Right cardiac atrium (tissue), 5 donors: Measurements from ENCODE around the gene HES4. TPM values are rescaled to one million over a fixed set of nuclear protein-coding genes. Genes with fewer than 3 reads are reported as not detected.

ENCODE experiments used
- ATAC-seq, 2 donors: fragments of 200-7000 bp; cut with Tn5 transposase; one replicate each; pipeline versions ENCODE4 v1.8.0 to v1.9.1; 2020; ENCODE audit warnings: moderate library complexity in 2 of 2, mild to moderate bottlenecking in 1 of 2
- DNase-seq, 3 donors: peaks; one replicate each; pipeline ENCODE4 v3.0.0-alpha.2; 2020
- H3K27ac ChIP-seq: one replicate; pipeline ENCODE4 v1.5.1; 2013; ENCODE audit warnings: mild to moderate bottlenecking, low read length, control low read depth, moderate library complexity
- H3K27me3 ChIP-seq: one replicate; pipeline ENCODE4 v1.6.1; 2013; ENCODE audit not compliant: control insufficient read depth, insufficient read depth
- H3K4me1 ChIP-seq: one replicate; pipeline ENCODE4 v1.6.1; 2013; ENCODE audit warnings: low read length; ENCODE audit not compliant: control insufficient read depth, insufficient read depth
- H3K4me3 ChIP-seq: one replicate; pipeline ENCODE4 v1.5.1; 2013; ENCODE audit warnings: low read length, control low read depth
- H3K9me3 ChIP-seq: one replicate; pipeline ENCODE4 v1.6.1; 2013; ENCODE audit warnings: low read length; ENCODE audit not compliant: control insufficient read depth
- WGBS: extraction: QIAGEN DNeasy Blood & Tissue Kit; methylation state at CpG from one replicate; pipeline ENCODE4 v1.1.7; 2013; 5-methylcytosine and 5-hydroxymethylcytosine counted together
- intact Hi-C, 4 donors: fragments of 100-400 bp; cut with DNase I; formaldehyde crosslinking; loops; one replicate each; pipeline versions ENCODE4 v1.11.0 to v1.14.0; 2022 to 2023
- polyA plus RNA-seq: library from polyadenylated mRNA; stranded (reverse); fragments of 200-250 nt; gene quantifications from one replicate; pipeline ENCODE4 v1.2.3, GENCODE V29; 2013
- total RNA-seq, 4 donors: library from RNA; stranded (reverse); fragmentation: NEBNext Ultra II Directional; extraction: Animal tissue kit (Norgen Biotek cat#: 25700); gene quantifications; one replicate each; pipeline ENCODE4 v1.2.1, GENCODE V29; 2021
- donor health status: healthy with polysubstance abuse.
- donor health status: DM: no; HTN: yes; CAD: no.
- donor health status: DM: no; HTN: no; CAD: no.
- donor health status: DM: no; HTN: yes; CAD: no; lungs with severe emphysema.
- donor health status: DM: yes; HTN: yes; CAD: no.

Gene HES4
- total and polyA plus RNA-seq, 5 donors, result 25.7 to 62.5 (median 38.2) TPM

DNA sequence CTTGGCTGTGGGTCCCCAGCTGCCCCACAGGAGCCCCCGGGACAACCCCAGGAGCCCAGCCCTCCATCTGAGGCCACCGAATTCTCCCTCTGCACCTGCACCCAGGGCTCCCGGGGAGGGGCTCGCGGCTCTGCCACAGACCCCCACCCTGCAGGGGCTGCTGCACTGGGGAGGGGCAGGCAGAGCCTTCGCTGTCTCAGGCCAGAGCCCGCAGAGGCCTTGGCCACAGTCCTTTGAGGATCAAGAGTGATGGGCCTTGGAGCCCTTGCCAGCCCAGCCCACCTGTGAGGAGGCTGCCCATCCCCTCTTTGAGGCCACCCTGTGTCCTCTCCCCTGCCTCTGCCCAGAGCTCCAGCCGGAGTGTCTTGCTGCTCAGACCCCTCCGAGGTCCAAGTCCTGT lies 24.5 kb downstream of the HES4 start:
- DNase-seq (peak in 1 of 3 donors; percentile 57), ATAC-seq (no peak)
- no peaks in the 10 kb centered on the region for H3K4me1 ChIP-seq
- intact Hi-C loops, result no loop called here
- H3K27ac ChIP-seq, result no peak overlapping the region
- H3K4me3 ChIP-seq, result no peak overlapping the region
- WGBS, result 81% methylated on average over 9 of the region's 9 CpGs
- H3K9me3 ChIP-seq, result no peaks in the 10 kb centered on the region
- no peaks in the 10 kb centered on the region for H3K27me3 ChIP-seq

DNA sequence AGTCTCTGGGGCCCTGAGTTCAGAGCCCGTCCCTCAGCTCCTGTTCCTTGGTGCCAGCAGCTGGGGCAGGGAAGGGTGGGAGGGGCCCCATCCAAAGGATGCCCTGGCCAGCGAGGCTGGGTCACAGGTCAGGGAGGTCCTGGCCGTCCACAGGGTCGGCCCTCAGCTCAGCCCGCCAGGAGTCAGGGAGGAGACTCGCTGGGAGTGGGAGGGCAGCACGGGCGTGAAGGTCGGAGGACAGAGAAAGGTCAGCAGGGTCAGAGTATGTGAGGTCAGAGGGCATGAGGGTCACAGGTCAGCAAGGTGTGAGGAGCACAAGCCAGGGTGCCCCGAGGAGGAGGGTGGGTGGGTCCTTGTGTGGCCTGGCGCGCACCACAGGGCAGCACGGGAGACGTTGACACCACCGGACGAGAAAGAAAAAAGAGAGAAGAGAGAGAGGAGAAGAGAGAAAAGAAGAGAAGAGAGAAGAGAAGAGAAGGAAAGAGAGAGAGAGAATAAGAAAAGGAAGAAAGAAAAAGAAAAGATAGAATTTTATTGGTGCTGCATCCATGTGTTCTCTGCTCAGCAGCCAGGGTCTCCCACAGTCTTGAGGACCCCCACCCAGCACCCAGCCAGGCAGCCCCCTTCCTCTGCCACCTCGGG lies 25.1 kb downstream of the HES4 start:
- no peak overlapping the region for H3K4me3 ChIP-seq
- H3K4me1 ChIP-seq, result no peaks in the 10 kb centered on the region
- H3K27me3 ChIP-seq, result no peaks in the 10 kb centered on the region
- DNase-seq (peak in 1 of 3 donors; percentile 62), ATAC-seq (no peak)
- WGBS, result 63% methylated on average over 17 of the region's 17 CpGs
- H3K9me3 ChIP-seq, result no peaks in the 10 kb centered on the region
- intact Hi-C loops, result no loop called here
- H3K27ac ChIP-seq, result no peak overlapping the region

DNA sequence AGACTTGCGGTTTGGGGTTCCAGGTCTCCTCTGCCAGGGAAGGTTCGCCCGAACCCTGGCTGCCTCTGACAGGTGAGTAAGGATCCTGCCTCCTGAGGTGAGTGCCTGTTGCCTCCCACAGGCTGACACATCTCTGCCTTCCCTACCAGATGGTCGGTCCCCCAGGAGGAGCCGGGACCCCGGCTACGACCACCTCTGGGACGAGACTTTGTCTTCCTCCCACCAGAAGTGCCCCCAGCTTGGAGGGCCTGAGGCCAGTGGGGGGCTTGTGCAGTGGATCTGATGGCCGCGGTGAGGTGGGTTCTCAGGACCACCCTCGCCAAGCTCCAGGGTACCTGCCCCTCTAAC lies 25.6 kb downstream of the HES4 start:
- no peak overlapping the region for H3K27ac ChIP-seq
- WGBS, result 85% methylated on average over 11 of the region's 11 CpGs
- no peaks in the 10 kb centered on the region for H3K9me3 ChIP-seq
- intact Hi-C loops, result no loop called here
- no peak for ATAC-seq
- no peak overlapping the region for H3K4me3 ChIP-seq
- H3K27me3 ChIP-seq, result no peaks in the 10 kb centered on the region
- peak in 1 of 3 donors; percentile 44 for DNase-seq
- H3K4me1 ChIP-seq, result no peaks in the 10 kb centered on the region

DNA sequence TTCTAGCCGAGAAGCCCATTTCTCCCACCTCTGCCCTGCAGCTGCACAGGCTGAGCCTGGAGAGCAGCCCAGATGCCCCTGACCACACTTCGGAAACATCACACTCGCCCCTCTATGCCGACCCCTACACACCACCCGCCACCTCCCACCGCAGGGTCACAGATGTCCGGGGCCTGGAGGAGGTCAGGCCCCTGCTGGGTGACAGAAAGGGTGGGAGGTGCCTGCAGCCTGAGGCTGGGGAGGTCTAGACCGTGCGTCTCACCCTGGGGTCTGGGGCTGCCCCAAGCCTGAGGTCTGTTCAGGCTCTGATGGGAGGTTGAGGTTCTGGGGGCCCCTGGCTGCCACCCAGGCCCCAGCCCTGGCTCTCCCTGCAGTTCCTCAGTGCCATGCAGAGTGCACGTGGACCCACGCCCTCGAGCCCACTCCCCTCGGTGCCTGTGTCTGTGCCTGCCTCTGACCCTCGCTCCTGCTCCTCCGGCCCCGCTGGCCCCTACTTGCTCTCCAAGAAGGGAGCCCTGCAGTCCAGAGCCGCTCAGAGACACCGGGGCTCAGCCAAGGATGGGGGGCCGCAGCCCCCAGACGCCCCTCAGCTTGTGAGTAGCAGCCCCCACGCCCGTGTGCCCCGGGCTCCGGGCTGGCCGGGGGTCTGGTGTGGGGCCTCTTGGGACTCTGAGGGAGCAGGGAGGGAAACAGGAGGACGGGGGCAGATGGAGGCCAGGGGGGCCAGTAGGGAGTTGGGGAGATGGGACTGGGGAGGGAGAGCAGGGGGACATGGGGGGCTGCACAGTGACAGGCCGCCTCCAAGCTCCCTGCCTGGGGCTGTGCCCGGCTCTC lies 26.2 kb downstream of the HES4 start:
- DNase-seq (peak in 1 of 3 donors; percentile 57), ATAC-seq (peak; percentile 2 to 5)
- H3K27ac ChIP-seq, result no peak overlapping the region
- 78% methylated on average over 28 of the region's 28 CpGs for WGBS
- no peaks in the 10 kb centered on the region for H3K9me3 ChIP-seq
- intact Hi-C loops, result no loop called here
- no peak overlapping the region for H3K4me3 ChIP-seq
- H3K27me3 ChIP-seq, result no peaks in the 10 kb centered on the region
- no peaks in the 10 kb centered on the region for H3K4me1 ChIP-seq

DNA sequence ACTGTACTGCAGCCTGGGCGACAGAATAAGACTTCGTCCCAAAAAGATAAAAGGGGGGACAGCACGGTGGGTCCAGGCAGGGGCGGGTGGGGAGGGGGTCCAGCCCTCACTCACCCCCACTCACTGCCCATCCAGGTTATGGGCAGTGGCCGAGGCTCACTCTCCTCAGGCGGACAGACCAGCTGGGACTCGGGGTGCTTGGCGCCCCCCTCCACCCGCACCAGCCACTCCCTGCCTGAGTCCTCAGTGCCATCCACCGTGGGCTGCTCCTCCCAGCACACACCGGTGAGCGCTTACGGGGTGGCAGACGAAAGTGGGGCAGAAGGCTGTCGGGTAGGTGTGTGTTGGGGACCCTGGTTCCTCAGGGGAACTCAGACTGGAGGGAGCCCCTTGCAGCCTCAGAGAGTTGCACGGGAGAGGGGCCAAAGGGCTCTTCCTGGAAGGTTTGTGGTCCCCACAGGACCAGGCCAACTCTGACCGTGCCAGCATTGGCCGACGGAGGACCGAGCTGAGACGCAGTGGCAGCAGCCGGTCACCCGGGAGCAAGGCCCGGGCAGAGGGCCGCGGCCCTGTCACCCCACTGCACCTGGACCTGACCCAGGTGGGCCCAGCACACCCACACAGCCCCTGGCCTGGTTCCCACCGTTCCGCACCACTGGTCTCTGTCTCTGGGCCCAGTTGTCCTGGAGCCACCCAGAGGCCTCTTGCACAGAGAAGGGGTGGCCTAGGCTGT lies 27.0 kb downstream of the HES4 start:
- peak; percentile 6 to 7 for ATAC-seq
- 76% methylated on average over 28 of the region's 28 CpGs for WGBS
- DNase-seq, result peak in 2 of 3 donors; percentile 60 to 61
- no peaks in the 10 kb centered on the region for H3K27me3 ChIP-seq
- H3K4me1 ChIP-seq, result no peaks in the 10 kb centered on the region
- H3K4me3 ChIP-seq, result no peak overlapping the region
- intact Hi-C loops, result no loop called here
- no peak overlapping the region for H3K27ac ChIP-seq
- H3K9me3 ChIP-seq, result no peaks in the 10 kb centered on the region

DNA sequence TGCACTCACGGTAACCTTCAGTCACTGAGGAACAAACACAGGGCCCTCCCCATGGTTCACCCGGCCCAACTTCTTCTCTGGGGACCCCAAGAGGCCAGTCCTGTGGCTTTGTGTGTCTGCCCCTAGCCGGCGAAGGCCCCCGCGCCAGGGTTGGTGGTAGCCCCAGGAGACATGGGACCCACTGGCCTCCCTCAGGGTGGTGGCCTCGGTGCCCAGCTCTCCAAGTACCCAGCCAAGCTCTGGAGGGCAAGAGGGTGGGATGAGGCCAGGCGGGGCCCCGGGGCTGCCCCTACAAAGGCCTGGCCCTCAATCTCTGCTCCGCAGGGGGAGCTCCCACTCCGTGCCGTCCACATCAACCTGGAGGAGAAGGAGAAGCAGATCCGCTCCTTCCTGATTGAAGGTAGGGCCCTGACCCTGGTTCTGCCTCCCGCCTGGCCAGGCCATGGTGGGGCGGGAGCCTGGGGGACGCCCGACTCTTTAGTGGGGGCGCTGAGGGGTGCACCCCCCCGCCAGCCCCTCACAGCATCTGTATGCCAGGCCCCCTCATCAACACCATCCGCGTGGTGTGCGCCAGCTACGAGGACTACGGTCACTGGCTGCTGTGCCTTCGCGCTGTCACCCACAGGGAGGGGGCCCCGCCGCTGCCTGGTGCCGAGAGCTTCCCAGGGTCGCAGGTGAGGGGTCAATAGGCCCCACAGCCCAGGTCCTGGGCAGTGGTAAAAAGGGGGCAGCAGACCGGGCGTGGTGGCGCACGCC lies 28.0 kb downstream of the HES4 start:
- peak in 1 of 3 donors; percentile 58 for DNase-seq
- ATAC-seq, result peak in 1 of 2 donors; percentile 0
- Histone ChIP-seq H3K4me3 (no peak overlapping the region), H3K27me3 (no peaks in the 10 kb centered on the region), H3K27ac (no peak overlapping the region), H3K9me3 (no peaks in the 10 kb centered on the region), H3K4me1 (no peaks in the 10 kb centered on the region)
- WGBS, result 78% methylated on average over 34 of the region's 34 CpGs
- intact Hi-C loops, result no loop called here

DNA sequence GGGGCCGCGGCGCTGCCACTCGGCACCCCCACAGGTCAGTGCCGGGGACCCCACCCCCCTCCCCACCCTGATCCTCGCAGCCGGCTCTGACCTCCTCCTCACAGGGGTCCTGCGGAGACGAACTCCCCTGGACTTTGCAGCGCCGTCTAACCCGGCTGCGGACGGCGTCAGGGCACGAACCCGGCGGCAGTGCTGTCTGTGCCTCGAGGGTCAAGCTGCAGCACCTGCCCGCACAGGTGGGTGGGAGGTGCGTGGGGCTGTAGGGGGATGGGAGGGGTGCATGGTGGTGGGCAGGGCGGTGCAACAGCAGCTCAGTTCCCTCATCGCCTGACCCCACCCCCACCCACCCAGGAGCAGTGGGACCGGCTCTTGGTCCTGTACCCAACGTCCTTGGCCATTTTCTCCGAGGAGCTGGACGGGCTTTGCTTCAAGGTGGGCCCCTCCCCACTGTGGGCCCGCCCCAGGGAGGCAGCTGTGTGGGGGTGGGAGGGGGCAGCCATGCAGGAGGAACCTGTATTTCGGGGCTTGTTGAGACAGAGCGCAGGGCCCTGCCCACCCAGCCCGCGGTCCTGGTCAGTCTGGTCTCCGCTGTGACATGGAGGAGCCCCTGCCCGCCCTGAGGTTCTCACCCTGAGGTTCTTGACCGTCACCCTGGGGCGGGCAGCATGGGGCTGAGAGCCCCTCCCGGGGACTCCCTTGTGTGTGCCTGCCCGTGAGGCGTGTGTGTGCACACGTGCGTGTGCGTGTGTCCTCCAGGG lies 28.7 kb downstream of the HES4 start:
- intact Hi-C loops, result no loop called here
- 37% methylated on average over 42 of the region's 42 CpGs for WGBS
- Histone ChIP-seq H3K27me3 (no peaks in the 10 kb centered on the region), H3K4me3 (no peak overlapping the region), H3K9me3 (no peaks in the 10 kb centered on the region), H3K27ac (no peak overlapping the region), H3K4me1 (no peaks in the 10 kb centered on the region)
- ATAC-seq, result peak in 1 of 2 donors; percentile 0
- peak in 1 of 3 donors; percentile 53 for DNase-seq

DNA sequence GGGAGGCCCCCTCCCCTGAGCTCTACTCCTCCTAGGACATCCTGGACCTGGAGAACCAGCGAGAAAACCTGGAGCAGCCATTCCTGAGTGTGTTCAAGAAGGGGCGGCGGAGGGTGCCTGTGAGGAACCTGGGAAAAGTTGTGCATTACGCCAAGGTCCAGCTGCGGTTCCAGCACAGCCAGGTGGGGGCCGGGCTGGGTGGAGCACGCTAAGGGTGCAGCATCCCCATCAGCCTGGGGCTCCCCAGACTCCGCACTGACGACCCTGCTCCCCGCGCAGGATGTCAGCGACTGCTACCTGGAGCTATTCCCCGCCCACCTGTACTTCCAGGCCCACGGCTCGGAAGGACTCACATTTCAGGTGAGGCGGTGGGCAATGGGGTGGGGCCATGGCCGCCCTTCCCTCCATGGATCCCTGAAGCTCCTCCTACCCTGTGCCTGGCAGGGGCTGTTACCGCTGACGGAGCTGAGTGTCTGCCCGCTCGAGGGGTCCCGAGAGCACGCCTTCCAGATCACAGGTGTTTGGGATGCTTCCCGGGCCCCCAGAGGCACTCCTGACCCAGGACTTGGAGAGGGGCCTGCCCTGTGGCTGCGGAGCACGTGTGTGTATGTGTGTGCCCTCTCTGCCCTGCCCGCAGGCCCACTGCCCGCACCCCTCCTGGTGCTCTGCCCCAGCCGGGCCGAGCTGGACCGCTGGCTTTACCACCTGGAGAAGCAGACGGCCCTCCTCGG lies 29.5 kb downstream of the HES4 start:
- 16% methylated on average over 33 of the region's 33 CpGs for WGBS
- Histone ChIP-seq H3K4me3 (no peak overlapping the region), H3K9me3 (no peaks in the 10 kb centered on the region), H3K27ac (no peak overlapping the region), H3K4me1 (no peaks in the 10 kb centered on the region), H3K27me3 (no peaks in the 10 kb centered on the region)
- DNase-seq, result peak in 1 of 3 donors; percentile 52
- no peak for ATAC-seq
- intact Hi-C loops, result no loop called here

DNA sequence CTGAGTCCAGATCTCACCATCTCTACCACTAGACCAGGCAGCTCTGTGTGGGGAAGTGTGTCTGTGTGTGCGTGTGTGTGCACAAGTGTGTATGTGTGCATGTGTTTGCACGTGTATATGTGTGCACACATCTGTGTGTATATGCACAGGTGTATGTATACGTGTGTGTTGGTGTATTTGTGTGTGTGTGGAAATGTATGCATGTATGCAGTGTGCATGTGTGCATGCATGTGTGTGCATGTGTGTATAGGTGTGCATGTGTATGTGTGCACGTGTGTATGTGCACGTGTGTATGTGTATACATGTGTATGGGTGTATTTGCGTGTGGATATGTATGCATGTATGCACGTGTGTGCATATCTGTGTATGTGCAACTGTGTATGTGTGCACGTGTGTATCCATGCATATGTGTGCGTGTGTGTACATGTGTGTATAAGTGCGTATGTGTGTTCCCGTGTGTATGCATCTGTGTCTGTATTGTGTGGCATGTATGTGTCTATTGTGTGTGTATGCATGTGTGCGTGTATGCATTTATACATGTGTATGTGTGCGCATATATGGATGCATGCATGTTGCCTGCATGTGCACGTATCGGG lies 30.5 kb downstream of the HES4 start:
- Histone ChIP-seq H3K9me3 (no peaks in the 10 kb centered on the region), H3K27ac (no peak overlapping the region), H3K4me3 (no peak overlapping the region), H3K27me3 (no peaks in the 10 kb centered on the region), H3K4me1 (no peaks in the 10 kb centered on the region)
- DNase-seq, result no peak
- ATAC-seq, result no peak
- 80% methylated on average over 15 of the region's 15 CpGs for WGBS
- intact Hi-C loops, result no loop called here
